ENCODE measurements around the gene DUOX1.

The DUOX1 gene

GRCh38 chr15:45198337-45199135, 68.7 kb downstream of the DUOX1 start:
- DNase-seq: peak; percentile 94

- DNase-seq: peak; percentile 61
These were observed 69.5 kb downstream of the DUOX1 start for GRCh38 chr15:45199136-45199810.

- DNase-seq: peak; percentile 95
These were observed 70.4 kb downstream of the DUOX1 start for GRCh38 chr15:45200001-45200798.

GRCh38 chr15:45200799-45201556, 71.2 kb downstream of the DUOX1 start:
- DNase-seq: peak; percentile 91

- DNase-seq: no peak
These were observed 71.7 kb downstream of the DUOX1 start for GRCh38 chr15:45201557-45201859.

GRCh38 chr15:45201869-45202268, 72.1 kb downstream of the DUOX1 start:
- no peak for DNase-seq

GRCh38 chr15:45203182-45203581, 73.4 kb downstream of the DUOX1 start:
- DNase-seq: no peak

- DNase-seq: peak; percentile 81
These were observed 75.4 kb downstream of the DUOX1 start for GRCh38 chr15:45205192-45205591.

- DNase-seq: no peak
These were observed 82.7 kb downstream of the DUOX1 start for GRCh38 chr15:45212493-45212892.

Measured in activated CD4-positive, alpha-beta T cell treated with anti-CD3 and anti-CD28 coated beads, Interleukin-2, Interleukin-6, amounts not matched to agents 100 ng/mL and 50 ng/mL, durations not matched to agents 16 hours and 8 hours (primary cell).